Measurements from ENCODE around the gene PLGRKT.
A peak's percentile ranks its signal among the peaks of the same experiment; 100 is the strongest.
"Not testable (repeated sequence)": the region's sequence is repeated elsewhere in the genome, so short reads cannot be mapped to it uniquely, and the experiment has no call there.

Gene PLGRKT

DNA sequence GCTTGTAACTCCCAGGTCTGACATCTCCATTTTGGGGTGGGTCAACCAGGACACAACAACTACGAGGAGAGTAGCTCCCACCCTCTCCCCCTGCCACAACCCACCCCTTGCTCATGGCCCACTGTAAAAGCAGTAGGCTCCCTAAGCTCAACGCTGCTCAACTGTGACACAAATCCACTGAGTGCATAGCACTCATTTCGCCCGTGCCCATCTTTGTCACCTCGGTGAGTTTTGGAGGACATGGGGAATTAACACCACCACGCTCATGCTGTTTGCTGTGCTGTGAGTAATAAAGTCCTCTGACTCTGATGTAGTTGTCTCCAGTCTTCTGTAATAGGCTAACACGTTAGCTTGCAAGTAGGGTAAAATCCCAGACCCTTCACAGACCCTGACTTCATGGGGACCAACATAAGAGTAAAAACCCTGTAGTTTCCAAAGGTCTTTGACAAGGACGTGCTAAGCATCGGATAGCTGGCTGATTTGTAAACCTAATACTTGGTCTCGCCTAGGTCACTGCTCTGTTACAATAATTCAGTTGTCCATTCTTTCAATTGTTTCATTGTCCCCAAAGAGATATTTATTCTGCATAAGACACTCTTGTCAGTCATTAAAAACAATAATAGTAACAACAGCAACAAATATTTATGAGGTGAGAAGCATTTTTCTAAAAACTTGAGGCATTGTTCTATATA is 7.7 kb downstream of the PLGRKT start:
- no peak for DNase-seq

DNA sequence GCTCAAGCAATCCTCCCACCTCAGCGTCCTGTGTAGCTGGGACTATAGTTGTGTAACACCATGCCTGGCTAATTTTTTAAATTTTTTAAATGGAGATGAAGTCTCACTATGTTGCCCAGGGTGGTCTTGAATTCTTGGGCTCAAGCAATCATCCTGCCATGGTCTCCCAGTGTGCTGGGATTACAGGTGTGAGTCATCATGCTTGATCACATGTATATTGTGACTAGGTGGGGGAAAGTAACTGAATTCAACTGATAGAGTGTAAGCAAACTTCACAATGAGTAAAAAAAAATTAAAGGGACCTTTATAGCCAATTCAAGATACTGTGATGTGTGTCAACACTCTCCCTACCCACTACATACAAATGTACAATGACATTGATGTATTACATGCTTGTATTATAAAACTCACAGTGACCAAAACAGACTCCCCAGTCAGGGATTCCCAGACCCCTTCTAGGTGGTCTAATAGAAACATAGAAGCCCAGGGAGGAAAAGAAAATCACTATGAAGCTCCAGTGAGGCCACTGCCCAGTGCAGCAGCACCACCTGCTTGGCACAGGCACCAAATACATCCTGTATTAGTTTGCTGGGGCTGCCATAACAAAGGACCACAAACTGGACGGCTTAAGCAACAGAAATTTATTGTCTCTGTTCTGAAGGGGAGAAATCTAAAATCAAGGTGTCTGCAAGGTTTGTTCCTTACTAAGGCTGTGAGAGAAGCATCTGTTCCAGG is 8.8 kb downstream of the PLGRKT start:
- DNase-seq: no peak

DNA sequence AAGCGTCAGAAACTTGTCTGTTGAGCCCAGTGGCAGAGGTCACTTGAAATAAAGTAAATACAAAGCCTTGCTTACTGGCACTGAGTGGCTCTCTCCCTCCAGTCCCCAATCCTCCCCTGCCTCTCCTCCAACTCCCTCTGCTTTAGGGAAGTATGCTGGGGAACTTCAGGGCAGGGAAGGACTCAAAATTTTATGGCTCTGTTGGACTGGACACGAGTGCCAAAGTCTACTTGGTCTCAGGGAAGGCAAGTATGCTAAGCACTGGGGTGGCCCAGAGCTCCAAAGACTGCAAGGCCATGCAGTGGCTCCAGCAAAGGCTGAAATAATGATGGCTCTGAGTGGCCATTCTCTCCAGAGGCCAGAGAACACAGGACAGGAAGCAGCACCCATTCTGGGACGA is 9.6 kb downstream of the PLGRKT start:
- no peak for DNase-seq

DNA sequence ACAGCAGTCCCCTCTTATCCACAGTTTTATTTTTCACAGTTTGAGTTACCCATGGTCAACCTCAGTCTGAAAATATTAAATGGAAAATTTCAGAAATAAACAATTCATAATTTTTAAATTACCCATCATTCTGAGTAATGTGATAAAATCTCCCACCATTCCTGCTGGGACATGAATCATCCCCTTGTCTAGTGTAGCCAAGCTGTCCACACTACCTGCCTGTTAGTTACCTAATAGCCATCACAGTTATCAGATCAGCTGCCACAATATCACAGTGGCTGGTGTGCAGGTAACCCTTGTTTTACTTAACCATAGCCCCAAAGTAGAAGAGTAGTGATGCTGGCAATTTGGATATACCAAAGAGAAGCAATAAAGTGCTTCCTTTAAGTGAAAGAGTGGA is 10.7 kb downstream of the PLGRKT start:
- DNase-seq: no peak

DNA sequence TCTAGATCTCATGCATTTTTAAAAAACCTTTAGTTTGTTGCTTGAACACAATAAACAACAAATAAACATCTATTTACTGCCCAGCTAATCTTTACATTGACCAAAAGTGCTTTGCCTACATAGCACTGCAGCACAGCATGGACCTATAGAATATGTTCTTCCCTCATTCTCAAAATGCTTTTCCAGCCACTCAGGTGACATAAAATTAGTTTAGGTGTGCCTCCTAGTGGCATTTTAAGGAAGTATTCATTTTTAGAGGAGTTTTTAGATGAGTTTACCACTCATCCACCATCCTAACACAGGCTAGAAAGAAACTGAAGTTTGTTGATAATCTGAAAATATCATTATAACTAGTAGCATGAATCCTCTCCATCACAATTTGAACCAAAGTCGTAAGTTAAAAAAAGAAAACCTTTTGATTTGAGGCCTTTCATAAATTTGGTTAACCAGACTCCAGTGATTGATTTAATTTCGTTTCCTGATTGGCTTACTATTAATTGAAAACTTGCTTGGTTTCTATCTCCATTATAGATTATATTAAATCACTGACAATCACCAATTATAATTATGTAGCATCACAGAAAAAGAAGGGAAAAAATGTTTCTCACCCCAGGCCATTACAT is 12.6 kb downstream of the PLGRKT start:
- peak; percentile 34 for DNase-seq

DNA sequence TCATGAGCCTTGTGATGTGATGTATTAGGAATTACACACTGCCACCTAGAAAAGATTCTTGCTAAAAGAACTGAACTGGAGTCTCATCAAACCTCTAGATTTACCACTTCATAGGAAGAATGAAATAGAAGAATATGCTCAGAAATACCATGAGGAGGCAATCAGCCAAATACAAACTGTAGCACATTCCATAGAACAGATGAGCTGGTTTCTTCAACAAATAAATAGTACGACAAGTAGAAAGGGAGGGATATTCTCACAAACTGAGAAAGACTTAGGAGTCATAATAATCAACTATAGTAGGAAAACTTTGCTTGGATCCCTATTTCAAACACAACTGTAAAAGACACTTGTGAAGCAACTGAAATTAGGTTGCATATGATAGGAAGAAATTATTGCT is 15.4 kb downstream of the PLGRKT start:
- DNase-seq: no peak

DNA sequence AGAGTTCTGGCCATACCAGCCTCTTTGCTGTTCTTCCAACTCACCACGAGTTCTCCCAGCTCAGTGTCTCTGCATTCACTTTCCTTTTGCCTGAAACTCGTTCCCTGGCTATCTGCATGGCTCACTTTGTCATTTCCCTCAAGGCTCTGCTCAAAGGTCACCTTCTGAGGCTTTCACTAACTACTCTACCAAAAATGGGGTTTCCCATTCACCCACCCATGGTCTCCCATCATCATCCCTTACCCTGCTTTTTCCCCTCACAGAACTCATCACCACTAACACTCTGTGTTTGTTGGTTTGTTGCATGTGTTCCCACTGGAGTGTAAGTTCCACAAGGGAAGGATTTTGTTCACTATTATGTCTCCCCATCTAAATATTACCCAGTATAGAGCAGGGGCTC is 16.6 kb downstream of the PLGRKT start:
- DNase-seq: no peak

DNA sequence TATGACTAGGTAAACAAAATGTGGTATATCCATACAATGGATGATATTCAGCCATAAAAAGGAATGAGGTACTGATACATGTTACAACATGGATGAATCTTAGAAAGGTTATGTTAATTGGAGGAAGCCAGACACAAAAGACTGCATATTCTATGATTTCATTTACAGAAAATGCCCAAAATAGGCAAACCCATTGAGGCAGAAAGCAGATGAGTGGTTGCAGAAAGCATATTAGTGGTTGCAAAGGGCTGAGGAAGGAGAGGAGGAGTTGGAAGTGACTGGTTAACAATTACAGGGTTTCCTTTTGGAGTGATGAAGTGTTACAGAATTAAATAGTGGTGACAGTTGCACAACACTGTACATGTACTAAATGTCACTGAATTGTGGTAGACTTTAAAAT is 17.7 kb downstream of the PLGRKT start:
- DNase-seq: no peak

DNA sequence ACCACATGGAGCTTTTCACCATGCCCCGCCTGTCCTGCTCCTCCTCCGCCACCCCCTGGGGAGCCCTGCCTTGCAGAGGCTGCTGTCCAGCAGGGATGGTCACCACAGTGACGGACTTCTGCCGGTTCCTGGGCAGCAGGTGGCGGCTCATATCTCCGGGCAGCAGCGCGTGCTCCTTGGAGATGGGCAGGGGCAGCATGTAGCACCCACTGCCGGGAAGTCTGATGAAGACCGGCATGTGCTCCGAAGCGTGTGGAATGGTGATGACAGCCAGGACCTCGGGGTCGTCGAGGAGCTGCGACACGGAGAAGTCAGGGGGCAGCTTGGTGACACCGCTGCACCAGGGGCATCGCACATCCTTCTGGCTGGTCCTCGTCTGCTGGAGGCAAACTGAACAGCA is 19.2 kb downstream of the PLGRKT start:
- no peak for DNase-seq

DNA sequence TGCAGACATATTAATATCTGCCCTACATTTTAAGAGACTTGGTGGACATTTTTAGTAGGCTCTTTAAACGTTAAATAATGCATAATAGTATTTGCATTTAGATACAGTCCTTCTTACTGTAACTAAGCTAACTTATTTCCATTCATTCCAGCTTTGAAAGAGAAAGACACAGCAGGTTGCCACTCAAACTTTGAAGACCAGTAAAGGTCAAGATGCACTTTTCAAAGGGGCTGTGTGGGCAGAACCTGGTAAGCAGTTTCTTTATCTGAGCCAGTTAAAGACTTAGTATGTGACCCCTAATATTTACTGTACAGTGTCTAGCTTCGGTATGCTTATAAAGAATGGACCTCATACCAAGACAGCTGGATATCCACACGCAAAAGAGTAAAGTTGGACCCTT is 20.8 kb downstream of the PLGRKT start:
- DNase-seq: no peak

DNA sequence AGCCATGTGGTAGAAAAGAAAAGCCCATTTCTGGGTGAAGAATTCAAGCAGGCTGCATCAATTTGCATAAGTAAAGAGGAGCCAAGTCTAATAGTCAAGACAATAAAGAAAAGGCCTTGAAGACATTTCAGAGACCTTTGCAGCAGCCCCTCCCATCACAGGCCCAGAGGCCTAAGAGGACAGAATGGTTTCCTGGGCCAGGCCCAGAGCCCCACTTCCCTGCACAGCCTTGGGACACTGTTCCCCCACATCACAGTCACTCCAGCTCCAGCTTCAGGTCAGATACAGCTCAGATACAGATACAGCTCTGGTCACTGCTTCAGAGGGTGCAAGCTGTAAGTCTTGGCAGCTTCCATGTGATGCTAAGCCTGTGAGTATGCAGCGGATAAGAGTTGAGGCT is 29.1 kb downstream of the PLGRKT start:
- no peak for DNase-seq

DNA sequence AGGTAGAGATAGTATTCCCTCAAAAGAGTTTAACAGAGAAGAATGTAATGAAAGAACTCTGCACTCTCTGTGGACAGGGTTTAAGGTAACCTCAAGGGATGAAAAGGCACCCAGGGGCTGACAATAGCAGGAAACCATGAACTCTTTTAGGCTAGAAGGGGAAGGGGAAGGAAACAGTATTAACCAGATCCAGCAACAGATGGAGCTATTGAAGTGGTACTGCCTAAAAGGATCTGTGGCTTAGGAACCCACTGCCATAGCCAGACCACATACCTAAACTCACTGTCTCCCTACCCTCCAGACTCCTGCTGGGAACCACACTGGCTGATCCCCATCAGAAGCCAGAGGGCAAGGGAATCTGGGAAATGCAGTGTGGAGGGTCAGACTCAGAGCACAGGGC is 35.5 kb downstream of the PLGRKT start:
- no peak for DNase-seq

DNA sequence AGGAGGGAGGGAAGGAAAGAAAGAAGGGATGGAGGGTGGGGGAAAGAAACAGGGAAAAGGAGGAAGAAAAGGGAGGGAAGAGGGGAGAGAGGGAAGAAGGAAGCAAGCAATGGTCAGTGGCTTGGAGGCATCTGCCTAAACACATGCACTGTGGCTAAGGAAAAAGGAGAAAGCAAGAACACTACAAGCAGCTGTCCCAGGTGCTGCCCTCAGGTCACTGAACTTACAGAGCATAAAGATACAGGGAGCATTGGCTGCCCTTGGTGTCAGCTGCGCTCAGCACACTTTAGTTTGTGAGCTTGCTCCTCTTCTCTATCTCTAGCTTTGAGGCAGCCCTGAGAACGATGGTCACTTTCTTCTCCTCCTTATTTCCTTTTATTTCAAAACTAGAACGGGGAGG is 40.2 kb downstream of the PLGRKT start:
- not testable (repeated sequence) for DNase-seq

DNA sequence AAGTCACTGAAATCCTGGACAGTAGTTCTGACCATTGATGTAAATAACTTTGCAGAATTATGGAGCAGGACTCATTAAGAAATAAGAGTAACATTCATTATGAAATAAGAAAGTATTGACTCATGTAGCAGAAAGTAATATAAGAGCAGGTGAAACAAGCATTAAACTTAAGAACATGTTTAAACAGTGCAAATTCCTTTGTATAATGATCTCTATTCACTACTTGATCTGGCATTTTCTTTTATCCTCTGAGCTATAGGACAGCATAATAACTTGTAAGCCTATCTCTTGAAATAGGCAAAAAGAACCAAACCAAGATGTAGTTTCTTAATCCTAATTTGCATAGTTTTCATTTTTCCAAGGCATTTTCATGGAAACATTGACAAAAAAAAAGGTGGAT is 42.3 kb downstream of the PLGRKT start:
- DNase-seq: no peak

DNA sequence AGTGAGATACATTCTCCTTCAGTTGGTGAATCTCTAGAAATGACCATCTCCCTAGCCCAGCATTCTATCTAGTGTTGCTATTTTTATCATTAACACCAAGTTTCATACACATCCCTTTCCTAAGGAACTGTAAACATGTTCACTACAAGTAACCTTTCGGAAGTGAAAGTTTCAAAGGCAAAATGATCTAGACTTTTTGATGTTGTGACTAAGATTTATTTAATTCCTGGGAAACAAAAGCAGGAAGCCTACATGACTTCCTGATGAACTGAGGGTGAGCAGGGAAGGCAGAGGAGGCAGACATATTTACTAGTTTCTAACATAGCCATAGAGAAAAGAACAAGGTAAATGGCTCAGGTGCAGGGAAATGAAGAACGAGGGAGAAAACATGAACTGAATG is 43.7 kb downstream of the PLGRKT start:
- DNase-seq: not testable (repeated sequence)

DNA sequence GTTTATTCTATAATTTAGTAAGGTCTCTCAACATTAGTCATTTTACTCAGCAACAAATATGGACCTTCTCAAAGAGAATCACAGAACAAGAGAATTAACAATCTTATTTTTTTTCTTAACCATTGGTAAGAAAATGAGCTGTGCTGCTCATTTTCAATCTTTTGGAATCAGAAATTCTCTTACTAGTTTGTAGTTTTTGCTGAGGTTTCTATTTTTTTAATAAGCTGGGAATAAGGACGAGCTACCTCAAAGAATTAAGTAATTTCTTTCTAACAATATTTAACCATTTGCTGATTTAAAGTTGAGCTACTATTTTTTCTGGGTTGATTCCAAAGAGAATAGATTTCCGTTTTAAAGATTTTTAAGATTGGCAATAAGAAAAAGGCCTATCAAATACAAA is 44.2 kb downstream of the PLGRKT start:
- no peak for DNase-seq

DNA sequence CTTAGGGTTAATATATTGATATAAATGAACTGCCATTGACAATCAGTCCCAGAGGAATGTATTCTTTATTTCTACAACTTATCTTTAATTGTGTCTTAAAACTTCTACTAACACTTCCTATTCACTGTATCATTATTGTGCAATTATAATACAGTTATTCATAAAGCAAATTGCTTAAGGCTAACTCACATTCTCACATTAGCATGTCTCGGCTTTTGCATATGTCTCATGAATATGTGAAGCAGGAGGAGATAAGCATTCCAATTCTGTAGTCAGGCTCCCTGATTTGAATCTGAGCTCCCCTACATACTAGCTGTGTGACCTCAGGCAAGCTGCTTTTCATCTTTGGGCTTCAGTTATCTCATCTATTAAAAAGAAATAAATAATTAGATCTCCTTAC is 45.4 kb downstream of the PLGRKT start:
- no peak for DNase-seq

DNA sequence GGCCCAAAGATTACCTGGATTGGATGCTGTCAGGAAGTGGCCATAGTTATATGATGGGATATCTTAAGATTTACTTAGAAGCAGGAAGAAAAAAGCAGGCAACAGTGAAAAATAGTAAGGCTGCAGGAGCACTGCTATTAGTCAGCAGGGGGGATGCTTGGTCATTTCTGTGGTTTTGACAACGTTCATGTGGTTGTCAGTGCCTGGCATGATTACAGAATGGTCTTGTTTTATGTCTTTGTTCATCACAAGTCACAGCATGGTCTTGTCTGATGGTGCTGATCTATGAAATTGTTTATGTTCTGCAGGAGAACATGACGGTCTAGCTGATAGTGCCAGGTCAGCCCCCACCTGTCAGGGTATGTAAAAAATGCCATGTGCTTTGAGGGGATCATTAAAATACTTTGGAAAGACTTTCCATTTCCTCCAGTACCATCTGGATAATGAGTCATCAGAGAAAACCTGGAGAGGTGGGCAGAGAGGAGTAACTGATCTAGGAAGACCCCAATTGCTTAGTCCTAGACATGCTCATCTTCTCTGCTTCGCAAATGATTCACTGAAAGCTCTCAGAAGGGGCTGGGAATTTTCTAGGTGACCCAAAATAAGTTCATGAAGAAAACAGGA is 48.5 kb downstream of the PLGRKT start:
- DNase-seq: no peak

DNA sequence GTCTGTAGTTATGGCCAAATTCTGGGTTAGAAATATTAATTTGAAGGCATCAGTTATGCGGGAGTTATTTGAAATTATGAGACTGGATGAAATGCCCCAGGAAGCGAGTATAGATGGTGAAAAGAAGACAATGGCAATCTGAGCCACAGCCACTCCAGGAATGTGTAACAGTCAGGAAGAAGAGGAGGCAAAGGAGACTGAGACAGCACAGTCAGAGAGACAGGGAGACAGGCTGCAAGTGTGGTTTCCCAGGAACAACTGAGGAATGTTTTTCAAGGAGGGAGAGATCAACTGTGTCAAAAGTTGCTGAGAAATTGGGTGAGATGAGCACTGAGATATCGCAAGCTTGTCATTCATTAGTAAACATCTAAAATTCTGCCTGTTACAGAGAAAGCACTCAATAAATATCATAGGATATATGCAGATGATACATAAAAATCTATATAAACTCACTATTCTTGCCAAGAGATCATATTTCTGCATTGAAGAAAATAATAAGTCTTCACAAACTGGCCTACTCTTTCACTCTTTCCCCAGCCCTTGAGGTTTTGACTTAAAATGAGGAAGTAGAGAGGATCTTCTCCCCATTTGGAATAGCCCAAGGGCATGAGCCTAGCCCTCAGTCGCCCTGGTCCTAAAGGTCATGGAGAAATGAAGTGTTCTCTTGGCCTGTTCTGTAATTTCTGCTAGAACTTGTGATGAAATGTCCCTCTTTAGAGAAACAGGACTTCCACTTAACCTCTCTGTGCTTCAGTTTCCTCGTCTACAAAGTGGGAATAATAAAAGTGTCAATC is 49.5 kb downstream of the PLGRKT start:
- DNase-seq: no peak

DNA sequence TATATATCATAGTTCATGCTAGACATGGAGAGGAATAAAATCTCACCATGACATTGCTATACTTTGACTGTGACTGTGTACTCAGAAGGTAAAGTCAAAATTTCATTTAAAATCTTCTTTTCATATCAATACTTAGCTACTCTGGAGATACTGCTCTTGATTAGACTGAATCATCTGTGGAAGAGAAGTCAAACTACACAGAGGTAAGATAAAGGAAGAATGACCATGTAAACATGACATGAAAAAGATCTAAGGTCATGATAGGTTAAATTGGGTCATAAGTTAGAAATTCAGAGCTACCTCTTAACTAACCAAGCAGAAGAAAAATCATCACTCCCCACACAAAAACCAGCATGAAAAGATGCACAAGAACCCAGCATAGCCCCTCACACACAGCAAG is 53.3 kb downstream of the PLGRKT start:
- no peak for DNase-seq

DNA sequence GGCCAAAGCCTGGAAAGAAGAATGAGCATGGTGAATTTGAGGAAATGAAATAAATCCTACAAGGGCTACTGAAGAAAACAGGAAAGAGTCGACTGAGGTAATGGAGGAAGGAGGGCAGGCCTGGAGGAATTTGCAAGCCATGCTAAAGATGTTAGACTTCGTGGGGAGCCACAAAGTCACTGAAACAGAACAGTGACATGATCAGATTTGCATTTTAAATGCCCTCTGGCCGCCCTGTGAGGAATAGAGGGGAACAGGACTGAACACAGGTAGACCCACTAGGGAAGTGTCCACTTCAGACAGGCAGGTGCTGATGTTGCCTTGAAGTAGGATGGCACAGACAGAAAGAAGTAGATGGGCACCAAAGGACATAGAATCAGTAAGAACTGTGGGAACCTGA is 55.2 kb downstream of the PLGRKT start:
- no peak for DNase-seq

DNA sequence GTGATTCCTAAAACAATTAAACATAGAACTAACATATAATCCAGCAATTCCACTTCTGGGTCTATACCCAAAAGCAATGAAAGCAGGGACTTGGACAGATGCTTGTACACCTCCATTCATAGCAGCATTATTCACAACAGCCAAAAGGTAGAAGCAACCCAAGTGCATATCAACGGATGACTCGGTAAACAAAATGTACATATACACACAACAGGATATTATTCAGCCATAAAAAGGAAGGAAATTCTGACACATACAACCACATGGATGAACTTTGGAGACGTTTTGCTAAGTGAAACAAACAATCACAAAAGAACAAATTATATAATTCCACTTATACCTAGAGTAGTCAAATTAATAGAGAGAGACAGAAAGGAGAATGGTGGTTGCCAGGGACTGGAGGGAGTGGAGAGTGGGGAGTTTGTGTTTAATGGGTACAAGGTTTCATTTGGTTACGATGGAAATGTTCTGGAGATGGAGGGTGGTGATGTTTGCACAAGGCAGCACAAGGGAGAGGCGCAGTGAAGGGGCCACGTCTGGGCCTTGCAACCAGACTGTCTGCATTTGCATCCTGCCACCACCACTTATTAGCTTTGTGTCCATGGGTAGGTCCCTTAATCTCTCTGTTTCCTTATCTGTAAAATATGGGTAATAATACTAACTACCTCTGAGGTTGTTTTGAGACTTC is 61.8 kb downstream of the PLGRKT start:
- DNase-seq: no peak

DNA sequence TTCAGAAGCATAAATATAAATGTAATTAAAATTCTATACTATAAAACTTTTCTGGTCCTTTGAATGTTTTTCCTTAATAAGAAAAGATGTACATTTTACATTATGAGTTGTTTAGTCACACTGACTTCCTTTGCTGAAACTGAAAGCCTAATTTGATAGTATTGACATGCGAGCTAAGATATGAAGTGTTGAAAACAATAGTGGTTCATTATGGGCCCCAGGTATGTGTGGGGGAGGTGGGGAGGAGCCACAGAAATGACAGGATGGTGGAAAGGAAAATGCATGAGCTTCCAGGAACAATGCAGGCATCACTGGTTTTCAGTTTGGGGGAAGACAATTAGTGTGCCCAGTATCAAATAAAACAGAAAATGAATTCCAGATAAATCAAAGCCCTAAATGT is 62.6 kb downstream of the PLGRKT start:
- no peak for DNase-seq

Data from NCI-H1105 treated with DMSO at 0.1 percent for 48 hours (cell line).